ENCODE results near the gene CROCC.
"Not testable (repeated sequence)": the region's sequence is repeated elsewhere in the genome, so short reads cannot be mapped to it uniquely, and the experiment has no call there.

CROCC gene

DNA sequence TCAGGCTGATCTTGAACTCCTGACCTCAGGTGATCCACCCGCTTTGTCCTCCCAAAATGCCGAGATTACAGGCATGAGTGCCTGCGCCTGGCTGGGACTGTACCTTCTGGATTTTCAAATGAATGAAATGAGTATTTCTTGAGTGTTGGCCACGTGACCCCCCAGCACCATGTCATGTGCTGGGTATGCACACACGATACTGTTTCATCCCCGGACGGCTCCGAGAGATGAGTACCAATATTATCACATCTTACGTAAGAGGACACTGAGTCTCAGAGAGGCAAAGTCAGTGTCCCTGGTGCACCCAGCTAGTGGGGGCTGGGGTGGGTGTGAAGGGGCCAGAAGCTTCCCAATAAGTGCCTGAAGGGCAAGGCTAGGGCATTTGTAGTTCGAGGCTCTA lies 780 bp upstream of the CROCC start:
- Mint-ChIP-seq H3K4me1 (ENCODE audit: low read depth) (peaks cover 23% of the 10 kb centered on the region), H3K9me3 (no peaks in the 10 kb centered on the region), H3K27ac (no peak overlapping the region), H3K27me3 (no peaks in the 10 kb centered on the region), H3K36me3 (ENCODE audit: low read depth) (no peaks in the 10 kb centered on the region), H3K4me3 (no peak overlapping the region)

- Mint-ChIP-seq H3K27ac (peak overlapping the region; percentile 4), H3K9me3 (no peaks in the 10 kb centered on the region), H3K4me3 (peak overlapping the region; percentile 80), H3K27me3 (no peaks in the 10 kb centered on the region), H3K36me3 (ENCODE audit: low read depth) (no peaks in the 10 kb centered on the region), H3K4me1 (ENCODE audit: low read depth) (peaks cover 23% of the 10 kb centered on the region)
These were observed 735 bp downstream of the CROCC start for GRCh38 chr1:16922466-16922865.

DNA sequence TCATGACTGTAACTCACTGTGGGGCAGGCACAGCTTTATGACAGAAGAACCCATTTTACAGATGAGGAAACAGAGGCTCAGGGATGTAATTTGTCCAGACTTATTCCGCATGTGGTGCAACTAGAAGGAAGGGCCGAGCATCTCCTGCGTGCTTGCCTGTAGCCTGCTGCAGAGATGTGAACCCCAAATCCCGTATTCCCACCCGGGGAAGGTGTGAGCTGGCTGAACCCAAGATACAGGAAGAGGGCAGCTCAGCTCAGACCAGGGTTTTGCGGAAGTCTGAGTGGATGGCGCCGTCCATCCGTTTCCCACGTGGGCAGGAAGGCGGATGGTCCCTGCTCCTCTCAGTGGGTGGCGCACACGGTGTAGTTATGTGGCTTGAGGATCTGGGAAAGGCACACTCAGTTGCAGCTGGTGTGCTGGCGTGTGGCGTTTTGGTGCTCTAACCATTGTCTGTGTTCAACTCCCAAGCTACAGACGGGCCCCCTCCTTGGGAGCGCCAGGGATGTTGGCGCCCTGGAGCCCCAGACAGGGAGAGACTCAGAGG lies 1.2 kb downstream of the CROCC start:
- H3K27ac Mint-ChIP-seq, result peak overlapping the region; percentile 4
- no peaks in the 10 kb centered on the region for H3K36me3 Mint-ChIP-seq (ENCODE audit: low read depth)
- no peaks in the 10 kb centered on the region for H3K27me3 Mint-ChIP-seq
- H3K9me3 Mint-ChIP-seq, result no peaks in the 10 kb centered on the region
- H3K4me1 Mint-ChIP-seq (ENCODE audit: low read depth), result peaks cover 23% of the 10 kb centered on the region
- peak overlapping the region; percentile 80 for H3K4me3 Mint-ChIP-seq

DNA sequence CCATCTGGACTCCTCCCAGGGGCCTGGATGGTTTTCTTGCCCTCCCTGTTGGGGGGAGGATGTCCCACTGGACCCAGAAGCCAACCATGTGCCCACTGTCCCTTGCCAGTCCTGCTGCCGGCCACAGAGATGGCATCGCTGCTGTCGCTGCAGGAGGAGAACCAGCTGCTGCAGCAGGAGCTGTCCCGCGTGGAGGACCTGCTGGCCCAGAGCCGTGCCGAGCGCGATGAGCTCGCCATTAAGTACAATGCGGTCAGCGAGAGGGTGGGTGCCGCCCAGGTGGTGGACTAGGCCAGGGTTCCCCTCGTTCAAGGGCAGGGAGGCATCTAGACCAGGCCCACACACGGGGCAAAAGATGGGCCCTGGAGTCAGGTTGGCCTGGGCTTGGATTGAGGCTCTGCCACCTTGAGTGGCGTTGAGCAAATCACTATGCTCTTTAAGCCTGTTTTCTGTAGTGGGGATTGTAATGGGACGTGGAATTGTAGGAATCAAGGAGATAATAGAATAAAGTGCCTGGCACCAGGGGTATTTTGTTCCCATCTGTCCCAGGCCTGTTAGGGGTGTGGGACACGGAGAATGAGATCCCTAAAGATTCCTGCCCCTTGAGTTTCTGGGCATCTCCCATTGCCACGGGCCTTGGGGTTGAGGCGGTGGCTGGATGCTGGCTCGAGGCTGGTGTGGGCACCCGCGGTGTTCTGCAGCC lies 2.6 kb downstream of the CROCC start:
- peaks cover 23% of the 10 kb centered on the region for H3K4me1 Mint-ChIP-seq (ENCODE audit: low read depth)
- H3K36me3 Mint-ChIP-seq (ENCODE audit: low read depth), result no peaks in the 10 kb centered on the region
- no peak overlapping the region for H3K4me3 Mint-ChIP-seq
- no peaks in the 10 kb centered on the region for H3K9me3 Mint-ChIP-seq
- H3K27me3 Mint-ChIP-seq, result no peaks in the 10 kb centered on the region
- H3K27ac Mint-ChIP-seq, result no peak overlapping the region

GRCh38 chr1:16924919-16925477 lies 3.3 kb downstream of the CROCC start:
- H3K4me1 Mint-ChIP-seq (ENCODE audit: low read depth), result peaks cover 23% of the 10 kb centered on the region
- no peaks in the 10 kb centered on the region for H3K9me3 Mint-ChIP-seq
- H3K36me3 Mint-ChIP-seq (ENCODE audit: low read depth), result no peaks in the 10 kb centered on the region
- H3K27ac Mint-ChIP-seq, result no peak overlapping the region
- no peak overlapping the region for H3K4me3 Mint-ChIP-seq
- no peaks in the 10 kb centered on the region for H3K27me3 Mint-ChIP-seq

- Mint-ChIP-seq H3K4me1 (ENCODE audit: low read depth) (peaks cover 23% of the 10 kb centered on the region), H3K27ac (no peak overlapping the region), H3K27me3 (no peaks in the 10 kb centered on the region), H3K36me3 (ENCODE audit: low read depth) (no peaks in the 10 kb centered on the region), H3K4me3 (no peak overlapping the region), H3K9me3 (no peaks in the 10 kb centered on the region)
These were observed 4.1 kb downstream of the CROCC start for GRCh38 chr1:16925635-16926490.

GRCh38 chr1:16926491-16927073 lies 4.9 kb downstream of the CROCC start:
- H3K9me3 Mint-ChIP-seq, result no peaks in the 10 kb centered on the region
- H3K27me3 Mint-ChIP-seq, result no peaks in the 10 kb centered on the region
- H3K4me1 Mint-ChIP-seq (ENCODE audit: low read depth), result peaks cover 15% of the 10 kb centered on the region
- no peak overlapping the region for H3K27ac Mint-ChIP-seq
- no peak overlapping the region for H3K4me3 Mint-ChIP-seq
- no peaks in the 10 kb centered on the region for H3K36me3 Mint-ChIP-seq (ENCODE audit: low read depth)

- no peaks in the 10 kb centered on the region for H3K9me3 Mint-ChIP-seq
- H3K4me3 Mint-ChIP-seq, result no peak overlapping the region
- H3K4me1 Mint-ChIP-seq (ENCODE audit: low read depth), result peaks cover 9% of the 10 kb centered on the region
- H3K27ac Mint-ChIP-seq, result no peak overlapping the region
- H3K36me3 Mint-ChIP-seq (ENCODE audit: low read depth), result no peaks in the 10 kb centered on the region
- H3K27me3 Mint-ChIP-seq, result no peaks in the 10 kb centered on the region
These were observed 5.5 kb downstream of the CROCC start for GRCh38 chr1:16927256-16927655.

GRCh38 chr1:16927711-16928485 lies 6.2 kb downstream of the CROCC start:
- no peaks in the 10 kb centered on the region for H3K27me3 Mint-ChIP-seq
- H3K9me3 Mint-ChIP-seq, result no peaks in the 10 kb centered on the region
- H3K4me3 Mint-ChIP-seq, result no peak overlapping the region
- no peak overlapping the region for H3K27ac Mint-ChIP-seq
- no peaks in the 10 kb centered on the region for H3K36me3 Mint-ChIP-seq (ENCODE audit: low read depth)
- peaks cover 4% of the 10 kb centered on the region for H3K4me1 Mint-ChIP-seq (ENCODE audit: low read depth)

DNA sequence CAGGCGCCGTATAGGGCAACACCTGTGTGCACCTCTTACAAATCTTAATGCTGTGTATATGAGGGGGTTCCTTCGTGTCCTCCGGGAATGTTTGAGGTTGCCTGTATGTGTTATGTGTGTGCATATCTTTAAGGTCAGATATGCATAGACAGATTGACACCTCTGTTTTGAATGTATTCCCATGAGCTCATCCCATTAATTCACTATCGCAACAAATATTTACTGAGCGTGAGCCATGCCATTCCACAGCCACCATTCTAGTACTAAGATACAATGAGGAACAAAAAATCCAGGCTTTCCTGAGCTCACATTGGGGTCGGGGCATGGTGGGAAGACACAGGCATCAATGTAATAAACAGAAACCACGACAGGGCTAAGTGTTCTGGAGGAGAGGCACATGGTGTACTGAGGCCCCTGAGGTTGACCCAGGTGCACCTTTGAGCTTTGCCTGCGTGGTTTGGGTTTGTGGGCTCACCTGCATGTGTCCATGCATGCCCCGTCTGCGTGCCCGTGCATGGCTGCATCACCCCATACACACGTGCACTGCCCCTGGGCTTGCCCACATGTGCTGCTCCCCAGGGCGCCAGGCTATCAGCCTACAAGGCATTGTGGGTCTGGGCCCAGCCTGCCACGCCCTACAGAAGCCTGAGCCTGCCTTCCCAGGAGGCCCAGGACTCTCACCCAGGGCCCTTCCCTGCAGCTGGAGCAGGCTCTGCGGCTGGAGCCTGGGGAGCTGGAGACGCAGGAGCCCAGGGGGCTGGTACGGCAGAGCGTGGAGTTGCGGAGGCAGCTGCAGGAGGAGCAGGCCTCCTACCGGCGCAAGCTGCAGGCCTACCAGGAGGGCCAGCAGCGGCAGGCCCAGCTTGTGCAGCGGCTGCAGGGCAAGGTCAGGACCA lies 7.7 kb downstream of the CROCC start:
- not testable (repeated sequence) for H3K36me3 Mint-ChIP-seq (ENCODE audit: low read depth); H3K27ac Mint-ChIP-seq; H3K4me1 Mint-ChIP-seq (ENCODE audit: low read depth); H3K4me3 Mint-ChIP-seq; H3K9me3 Mint-ChIP-seq; H3K27me3 Mint-ChIP-seq

- H3K4me1 Mint-ChIP-seq (ENCODE audit: low read depth); H3K36me3 Mint-ChIP-seq (ENCODE audit: low read depth); H3K4me3 Mint-ChIP-seq; H3K27me3 Mint-ChIP-seq; H3K27ac Mint-ChIP-seq; H3K9me3 Mint-ChIP-seq: not testable (repeated sequence)
These were observed 9.6 kb downstream of the CROCC start for GRCh38 chr1:16931206-16931934.

GRCh38 chr1:16933945-16934344 lies 12.2 kb downstream of the CROCC start:
- H3K27ac Mint-ChIP-seq, result not testable (repeated sequence)

DNA sequence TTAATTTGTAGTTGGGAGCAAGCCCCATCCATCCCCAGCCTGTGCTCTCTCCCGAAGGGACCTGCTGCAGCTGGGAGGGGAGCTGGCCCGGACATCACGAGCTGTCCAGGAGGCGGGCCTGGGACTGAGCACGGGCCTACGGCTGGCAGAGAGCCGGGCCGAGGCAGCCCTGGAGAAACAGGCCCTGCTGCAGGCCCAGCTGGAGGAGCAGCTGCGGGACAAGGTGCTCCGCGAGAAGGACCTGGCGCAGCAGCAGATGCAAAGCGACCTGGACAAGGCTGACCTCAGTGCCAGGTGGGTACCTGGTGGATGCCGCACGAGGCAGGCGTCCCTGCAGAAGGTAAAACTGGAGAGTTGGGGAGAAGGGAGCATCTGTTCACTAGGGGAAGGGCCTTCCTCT lies 14.8 kb downstream of the CROCC start:
- H3K9me3 Mint-ChIP-seq; H3K4me1 Mint-ChIP-seq (ENCODE audit: low read depth); H3K27me3 Mint-ChIP-seq; H3K4me3 Mint-ChIP-seq; H3K27ac Mint-ChIP-seq: not testable (repeated sequence)
- H3K36me3 Mint-ChIP-seq (ENCODE audit: low read depth), result peaks cover 12% of the 10 kb centered on the region

More at GRCh38 chr1:16933945-16934344, 12.2 kb downstream of the CROCC start:
- not testable (repeated sequence) for H3K9me3 Mint-ChIP-seq; H3K36me3 Mint-ChIP-seq (ENCODE audit: low read depth); H3K4me3 Mint-ChIP-seq; H3K27me3 Mint-ChIP-seq; H3K4me1 Mint-ChIP-seq (ENCODE audit: low read depth)

Measured in stimulated activated naive CD8-positive, alpha-beta T cell treated with anti-CD3 and anti-CD28 coated beads, Interleukin-15, Interleukin-2, amounts not matched to agents 100 ng/mL and 50 ng/mL, for 24 hours (primary cell).